ENCODE results near the gene PARD6B.
"Not testable (repeated sequence)": the region's sequence is repeated elsewhere in the genome, so short reads cannot be mapped to it uniquely, and the experiment has no call there.

The PARD6B gene

GRCh38 chr20:50731055-50731929 is at the start of gene PARD6B:
Gene PARD6B, plus strand, starts transcription at chr20:50731580. Its CDS starts 207 bp downstream, at chr20:50731787.
- DNase-seq (ENCODE audit: low read depth), result peak; percentile 98

GRCh38 chr20:50682065-50682464 is 49.3 kb upstream of the PARD6B start:
- no peak for DNase-seq (ENCODE audit: low read depth)

GRCh38 chr20:50682947-50683530 is 48.3 kb upstream of the PARD6B start:
- no peak for DNase-seq (ENCODE audit: low read depth)

- DNase-seq (ENCODE audit: low read depth), result no peak
Observed at GRCh38 chr20:50683570-50683969, 47.8 kb upstream of the PARD6B start.

GRCh38 chr20:50686821-50687220 is 44.6 kb upstream of the PARD6B start:
- DNase-seq (ENCODE audit: low read depth), result no peak

- DNase-seq (ENCODE audit: low read depth), result no peak
Observed at GRCh38 chr20:50688256-50688975, 43.0 kb upstream of the PARD6B start.

GRCh38 chr20:50689864-50690649 is 41.3 kb upstream of the PARD6B start:
- DNase-seq (ENCODE audit: low read depth), result no peak

- no peak for DNase-seq (ENCODE audit: low read depth)
Observed at GRCh38 chr20:50690650-50691572, 40.5 kb upstream of the PARD6B start, which contains the start of gene RIPOR3. Gene RIPOR3, minus strand, starts transcription at chr20:50691542. Its CDS starts 414 bp downstream, at chr20:50691128.

GRCh38 chr20:50691573-50692551 is 39.5 kb upstream of the PARD6B start:
- no peak for DNase-seq (ENCODE audit: low read depth)

GRCh38 chr20:50692552-50692933 is 38.8 kb upstream of the PARD6B start:
- DNase-seq (ENCODE audit: low read depth), result no peak

GRCh38 chr20:50693001-50693400 is 38.4 kb upstream of the PARD6B start:
- no peak for DNase-seq (ENCODE audit: low read depth)

- no peak for DNase-seq (ENCODE audit: low read depth)
Observed at GRCh38 chr20:50694379-50695134, 36.8 kb upstream of the PARD6B start.

GRCh38 chr20:50695135-50695872 is 36.1 kb upstream of the PARD6B start:
- DNase-seq (ENCODE audit: low read depth), result no peak

GRCh38 chr20:50698255-50698654 is 33.1 kb upstream of the PARD6B start:
- not testable (repeated sequence) for DNase-seq (ENCODE audit: low read depth)

GRCh38 chr20:50699688-50700087 is 31.7 kb upstream of the PARD6B start:
- DNase-seq (ENCODE audit: low read depth), result no peak

GRCh38 chr20:50701041-50701963 is 30.1 kb upstream of the PARD6B start:
- no peak for DNase-seq (ENCODE audit: low read depth)

All from stimulated activated CD8-positive, alpha-beta memory T cell treated with anti-CD3 and anti-CD28 coated beads, Interleukin-15, amount 100 ng/mL, for 1 hour (primary cell).